Activated naive CD8-positive, alpha-beta T cell treated with anti-CD3 and anti-CD28 coated beads, Interleukin-2, amount 50 U/mL, for 16 hours (primary cell): Measurements from ENCODE around the gene NODAL.

Experiments
- DNase-seq: peaks from one replicate; pipeline ENCODE4 v3.0.0-alpha.2; 2020; ENCODE audit warnings: low read depth, low spot score

NODAL gene

GRCh38 chr10:70462349-70462984, 21.0 kb upstream of the NODAL start:
- DNase-seq: no peak

GRCh38 chr10:70461397-70462348, 20.2 kb upstream of the NODAL start:
- no peak for DNase-seq

DNA sequence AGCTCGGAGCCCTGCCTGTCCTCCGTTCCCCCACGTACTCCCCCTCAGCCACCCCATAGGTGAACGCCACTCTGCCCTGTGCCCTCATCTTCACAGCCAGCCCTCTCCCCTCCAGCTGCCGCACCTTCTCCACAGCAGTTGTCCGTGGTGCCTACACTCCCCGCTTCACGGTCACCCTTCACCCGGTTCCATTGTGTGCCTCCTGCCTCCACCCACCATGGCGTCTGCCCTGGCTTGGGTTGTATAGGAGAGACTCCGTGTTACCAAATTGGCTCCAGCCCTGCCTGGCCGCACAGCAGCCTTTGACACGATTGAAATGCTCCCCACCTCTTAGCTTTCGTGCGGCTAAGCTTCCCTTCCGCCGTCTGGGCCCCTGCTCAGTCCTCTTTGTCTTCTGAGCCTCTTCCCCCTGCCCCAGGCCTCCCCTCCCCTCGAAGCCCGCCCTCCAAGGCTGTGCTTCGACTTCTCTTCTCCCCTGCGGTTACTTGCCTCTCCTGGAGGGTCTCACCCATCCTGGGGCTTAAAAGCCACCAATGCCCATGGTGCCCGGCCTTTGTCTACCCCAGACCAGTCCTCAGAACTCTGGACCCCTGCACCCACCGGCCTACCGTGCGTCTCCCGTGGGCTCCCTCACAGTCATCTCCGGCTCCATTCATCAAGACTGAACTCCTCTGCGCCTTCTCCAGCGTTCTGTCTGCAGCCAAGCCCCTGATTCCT, 18.5 kb upstream of the NODAL start:
- no peak for DNase-seq

DNA sequence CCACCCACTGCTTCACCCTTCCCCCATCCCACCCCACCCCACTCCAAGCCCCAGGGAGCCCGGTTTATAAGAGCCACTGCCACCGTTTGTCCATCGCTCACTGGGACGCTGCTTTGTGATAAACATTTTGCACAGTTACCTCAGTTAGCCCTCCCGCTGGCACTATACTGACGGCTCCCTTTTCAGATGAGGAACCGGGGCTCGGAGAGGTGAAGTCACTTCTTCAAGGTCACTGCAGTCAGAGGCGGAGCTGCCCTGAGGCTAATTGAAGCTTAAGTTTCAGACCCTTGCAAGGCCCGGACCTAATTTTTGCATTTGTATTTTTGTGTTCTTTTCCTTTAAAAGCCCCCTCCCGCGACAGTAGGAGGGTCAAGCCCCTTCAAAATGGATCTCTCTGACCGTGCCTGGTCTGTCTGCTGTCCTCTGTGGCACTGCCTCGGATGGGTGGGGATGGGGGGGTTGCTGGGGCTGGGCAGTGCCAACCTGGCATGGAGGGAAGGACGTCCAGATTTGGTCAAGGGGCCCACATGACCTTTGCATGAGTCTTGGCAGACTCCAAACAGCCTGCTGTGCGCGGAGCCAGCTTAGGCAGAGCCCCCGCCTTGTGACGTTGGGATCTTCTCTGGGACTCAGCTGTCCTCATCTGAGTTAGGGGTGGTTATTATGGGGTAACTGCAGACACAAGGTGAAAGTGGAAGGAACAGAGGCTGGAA, 17.7 kb upstream of the NODAL start:
- no peak for DNase-seq

DNA sequence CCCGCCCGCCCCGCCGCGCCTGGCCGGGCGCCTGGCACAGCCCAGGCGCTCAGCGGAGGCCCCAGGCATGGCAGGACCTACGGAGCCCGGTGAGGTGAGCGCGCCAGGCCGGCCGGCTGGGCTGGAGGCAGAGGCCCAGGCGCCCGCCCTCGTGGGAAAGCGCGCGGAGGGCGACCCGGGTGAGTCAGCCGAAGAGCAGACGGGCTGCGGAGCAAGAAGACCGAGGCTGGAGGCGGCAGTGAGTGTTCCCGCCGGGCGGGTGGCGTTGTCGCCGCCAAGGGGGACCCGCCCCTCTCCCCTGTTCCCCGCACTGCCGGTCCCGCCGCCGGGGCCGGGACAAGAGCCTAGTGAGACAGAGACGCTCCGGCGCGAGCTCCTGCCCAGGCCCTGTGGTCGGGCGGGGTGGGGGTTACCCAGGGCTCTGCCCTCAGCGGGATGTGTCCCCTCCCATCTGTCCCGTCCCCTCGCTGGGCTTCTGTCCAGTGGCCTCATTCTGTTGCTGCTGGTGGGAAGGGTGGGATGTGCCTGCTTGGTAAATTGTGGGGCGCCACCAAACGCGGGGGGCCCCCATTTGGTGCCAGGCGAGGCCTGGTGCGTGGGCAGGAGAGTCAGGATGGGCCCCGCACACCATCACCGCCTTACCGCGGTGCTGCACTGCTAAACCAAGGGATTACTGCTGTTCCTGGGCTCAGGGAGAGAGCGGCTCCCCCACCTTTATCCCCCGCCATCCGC, 17.0 kb upstream of the NODAL start:
- DNase-seq: no peak

GRCh38 chr10:70457759-70458305, 16.4 kb upstream of the NODAL start:
- no peak for DNase-seq

GRCh38 chr10:70456164-70456563, 14.7 kb upstream of the NODAL start:
- DNase-seq: no peak

DNA sequence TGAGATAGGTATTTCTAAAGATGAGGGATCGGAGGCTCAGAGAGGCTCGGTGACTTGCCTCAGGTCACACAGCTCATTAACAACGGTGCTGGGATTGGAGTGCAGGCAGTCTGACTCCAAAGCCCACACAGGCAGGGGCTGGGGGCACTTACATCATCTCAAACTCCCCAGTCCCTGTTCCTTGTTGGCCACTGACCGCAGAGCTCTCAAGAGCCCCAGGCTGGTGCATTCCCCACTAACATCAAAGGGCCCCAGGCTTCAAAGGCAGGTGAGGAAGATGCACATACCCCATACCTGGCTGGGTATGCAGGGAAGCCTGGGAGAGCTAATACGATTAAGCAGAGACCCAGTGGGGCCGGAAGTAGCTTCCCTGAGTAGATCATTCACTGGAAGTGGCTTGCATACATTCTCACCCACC, 13.7 kb upstream of the NODAL start:
- no peak for DNase-seq

DNA sequence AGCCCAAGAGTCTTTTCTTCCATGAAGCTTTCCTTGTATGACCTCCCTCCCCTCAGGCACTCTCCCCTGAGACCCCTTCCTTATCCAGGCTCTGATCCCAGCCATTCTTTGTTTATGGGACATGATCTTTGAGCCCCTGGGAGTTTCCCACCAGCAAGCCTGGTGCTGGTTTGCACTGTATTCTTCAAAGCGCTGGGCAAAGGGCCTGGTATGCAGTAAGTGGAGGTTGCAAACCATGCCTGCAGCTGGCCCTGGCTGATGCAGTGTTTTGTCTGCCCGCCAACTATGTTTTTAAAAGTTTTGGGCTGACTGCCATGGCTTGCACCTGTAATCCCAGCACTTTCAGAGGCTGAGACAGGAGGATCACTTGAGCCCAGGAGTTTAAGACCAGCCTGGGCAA, 6.8 kb upstream of the NODAL start:
- no peak for DNase-seq

DNA sequence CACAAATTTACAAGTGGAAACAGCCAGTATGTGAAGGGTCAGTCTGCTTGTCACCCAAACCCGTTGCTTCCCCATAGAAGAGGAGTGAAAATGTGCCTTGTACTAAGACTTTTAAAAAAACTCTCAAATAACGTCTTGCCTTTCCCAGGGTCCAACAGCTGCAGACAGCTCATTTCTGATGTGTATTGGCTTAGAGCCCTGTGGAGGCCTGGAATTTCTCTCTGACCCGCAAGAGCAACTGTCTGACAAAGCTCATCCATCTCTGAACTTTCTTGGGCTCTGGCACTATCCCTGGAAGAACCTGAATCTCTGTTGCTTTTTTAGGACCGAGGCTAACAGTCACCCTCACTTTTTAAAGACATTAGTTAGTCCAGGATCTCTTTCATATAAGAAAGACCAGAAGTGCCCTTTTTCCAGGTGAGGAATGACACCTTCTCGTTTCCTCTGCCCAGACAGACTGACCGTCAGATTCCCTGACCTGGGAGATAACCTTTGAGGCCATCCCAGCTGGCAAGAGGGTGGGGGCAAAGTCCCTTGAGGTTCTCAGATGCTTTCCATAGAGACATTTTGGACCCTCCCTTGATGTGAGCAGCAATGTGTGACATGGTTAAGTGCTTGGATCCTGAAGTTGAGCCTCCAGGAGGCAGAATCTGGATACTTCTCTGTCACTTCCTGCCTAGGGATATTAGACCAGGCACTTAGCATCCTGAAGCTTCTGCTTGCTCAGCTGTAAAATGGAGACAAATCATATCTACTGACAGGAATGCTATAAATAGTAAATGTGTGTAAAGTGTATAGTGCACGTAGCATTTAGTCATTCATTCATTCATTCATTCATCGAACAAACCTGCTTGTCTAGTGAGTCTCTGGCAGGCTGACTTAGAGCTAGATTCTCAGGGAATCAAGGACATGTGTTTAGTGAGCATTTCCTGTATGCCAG, 4.5 kb upstream of the NODAL start:
- no peak for DNase-seq

DNA sequence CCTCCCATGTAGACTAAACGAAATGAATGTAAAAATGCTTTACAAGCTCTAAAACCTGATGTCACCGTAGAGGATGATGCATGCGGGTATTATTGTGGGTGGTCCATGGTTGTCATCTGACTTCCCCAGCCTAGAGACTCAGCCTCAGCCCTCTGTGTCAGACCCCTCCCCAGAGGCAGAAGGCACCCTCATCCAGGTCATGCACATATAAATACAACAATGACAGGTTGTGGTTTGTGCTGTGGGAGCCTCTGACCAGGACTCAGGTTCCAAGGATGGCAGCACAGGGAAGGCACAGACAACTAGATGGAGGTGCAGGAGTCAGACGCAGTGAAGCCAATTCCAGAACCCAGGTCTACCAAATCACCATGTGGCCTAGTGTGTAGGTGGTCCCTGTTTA, 3.3 kb upstream of the NODAL start:
- DNase-seq: no peak

GRCh38 chr10:70442332-70442988, 979 bp upstream of the NODAL start:
- DNase-seq: no peak

DNA sequence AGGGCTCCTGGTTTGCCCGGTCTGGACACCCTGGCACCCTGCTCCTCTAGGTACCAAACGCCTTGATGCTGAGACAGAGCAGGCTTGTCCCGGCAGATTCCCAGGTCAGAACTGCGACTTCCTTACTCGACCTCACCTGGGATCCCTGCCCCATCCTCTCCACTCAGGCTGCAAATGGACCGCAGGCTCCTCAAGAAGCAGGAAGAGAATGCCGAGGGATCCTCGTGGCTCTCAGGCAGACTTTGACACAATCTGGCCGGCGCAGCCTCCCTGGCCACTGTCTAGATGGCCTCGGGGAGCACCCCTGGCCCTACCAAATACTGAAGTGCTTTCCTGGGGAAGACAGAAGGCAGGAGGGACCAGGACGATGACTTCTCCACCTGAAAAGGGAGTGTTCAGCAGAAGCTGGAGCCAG, 421 bp upstream of the NODAL start:
- no peak for DNase-seq

- no peak for DNase-seq
Observed at GRCh38 chr10:70440296-70441160, 953 bp downstream of the NODAL start.

- no peak for DNase-seq
Observed at GRCh38 chr10:70437721-70438120, 3.8 kb downstream of the NODAL start.

DNA sequence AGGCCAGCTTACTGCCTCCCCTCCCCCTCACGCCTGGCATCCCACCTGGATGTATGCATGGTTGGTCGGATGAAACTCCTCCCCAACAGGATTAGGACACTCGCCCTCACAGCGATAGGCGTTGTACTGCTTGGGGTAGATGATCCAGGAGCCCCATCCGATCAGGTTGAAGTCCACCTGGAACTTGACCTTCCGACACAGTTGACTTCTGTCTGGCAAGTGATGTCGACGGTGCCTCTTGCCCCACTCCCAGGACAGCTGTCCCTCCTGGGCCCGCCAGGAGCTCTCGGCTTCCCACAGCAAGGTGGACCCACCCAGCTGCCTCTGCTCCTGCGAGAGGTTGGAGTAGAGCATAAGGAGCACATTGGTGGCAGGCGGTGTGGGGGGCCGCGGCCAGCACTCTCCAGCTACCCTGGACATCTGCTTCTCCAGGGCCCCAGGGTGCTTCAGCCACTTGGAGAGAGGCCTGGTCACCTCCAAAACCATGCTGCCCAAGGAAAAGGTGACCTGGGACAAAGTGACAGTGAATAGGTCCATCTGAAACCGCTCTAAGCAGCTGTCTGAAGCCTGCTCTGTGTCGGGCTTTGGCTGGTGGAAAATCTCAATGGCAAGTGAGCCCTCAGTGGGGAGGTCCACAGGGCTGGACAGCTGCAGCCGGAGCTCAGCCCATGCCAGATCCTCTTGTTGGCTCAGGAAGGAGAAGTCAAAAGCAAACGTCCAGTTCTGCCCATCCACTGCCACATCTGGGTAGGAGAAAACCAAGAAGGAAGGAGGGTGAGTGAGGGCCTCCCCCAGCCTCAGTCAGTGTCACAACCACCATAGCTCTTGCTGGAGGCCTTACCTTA, 6.0 kb downstream of the NODAL start:
- no peak for DNase-seq

DNA sequence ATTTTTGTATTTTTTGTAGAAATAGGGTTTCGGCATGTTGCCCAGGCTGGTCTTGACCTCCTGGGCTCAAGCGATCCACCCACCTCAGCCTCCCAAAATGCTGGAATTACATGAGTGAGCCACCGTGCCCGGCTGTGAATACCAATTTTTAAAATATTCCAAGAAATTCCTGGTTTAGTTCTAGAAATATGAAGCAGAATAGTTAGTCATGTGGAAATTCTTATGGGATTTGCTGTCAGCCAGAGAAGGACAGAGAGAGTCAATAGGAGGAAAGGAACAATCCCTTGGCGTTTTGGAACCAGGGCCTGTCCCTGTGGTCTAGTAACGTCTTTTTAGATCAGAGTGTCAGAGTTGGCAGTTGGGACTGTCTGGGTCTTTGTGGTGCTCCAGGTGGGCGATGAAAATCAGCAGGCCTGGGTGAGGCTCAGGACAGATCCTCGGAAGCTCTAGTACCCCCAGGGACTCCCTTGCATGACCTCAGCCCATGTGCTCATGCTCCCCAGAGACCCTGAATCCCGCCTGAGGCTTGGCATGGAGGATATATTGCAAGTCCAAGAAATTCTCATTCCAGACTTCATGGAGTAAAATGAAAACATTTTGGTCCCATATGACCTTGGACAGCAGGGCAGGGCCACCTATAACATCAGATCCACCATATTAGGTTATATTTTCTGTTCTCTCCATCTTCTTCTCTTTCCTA, 7.8 kb downstream of the NODAL start:
- no peak for DNase-seq
